ENCODE measurements around the gene STAMBP.
"Not testable (repeated sequence)": the region's sequence is repeated elsewhere in the genome, so short reads cannot be mapped to it uniquely, and the experiment has no call there.

Gene STAMBP

DNA sequence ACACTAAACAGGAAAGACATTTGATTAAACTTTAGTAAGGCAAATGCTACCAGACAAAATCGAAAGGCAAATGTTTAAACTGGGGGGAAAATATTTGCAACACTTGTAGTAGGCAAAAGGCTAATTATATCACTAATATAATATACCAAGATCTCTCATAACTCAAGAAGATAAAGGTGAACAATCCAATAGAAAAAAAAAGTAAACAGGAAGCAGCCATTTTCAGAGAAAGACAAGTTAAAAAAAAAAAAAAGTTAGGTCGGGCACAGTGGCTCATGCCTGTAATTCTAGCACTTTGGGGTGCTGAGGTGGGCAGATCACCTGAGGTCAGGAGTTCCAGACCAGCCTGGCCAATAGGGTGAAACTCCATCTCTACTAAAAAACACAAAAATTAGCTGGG is 59.6 kb downstream of the STAMBP start:
- no peak for DNase-seq

DNA sequence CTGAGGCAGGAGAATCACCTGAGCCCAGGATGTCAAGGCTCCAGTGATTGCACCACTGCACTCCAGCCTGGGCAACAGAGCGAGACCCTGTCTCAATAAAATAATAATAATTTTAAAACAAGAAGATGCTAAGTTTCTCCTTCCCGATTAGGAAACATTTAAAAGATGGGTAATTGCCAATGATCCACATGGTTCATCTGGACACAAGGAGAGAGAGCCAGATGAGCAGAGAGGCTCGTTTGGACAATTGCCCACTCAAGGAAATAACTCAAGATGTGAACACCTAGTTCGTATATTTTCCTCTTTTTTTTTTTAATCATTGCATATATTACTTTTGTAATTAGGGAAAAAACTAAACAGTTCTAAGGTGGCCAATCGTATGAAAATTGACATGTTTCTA is 60.4 kb downstream of the STAMBP start:
- DNase-seq, result no peak

DNA sequence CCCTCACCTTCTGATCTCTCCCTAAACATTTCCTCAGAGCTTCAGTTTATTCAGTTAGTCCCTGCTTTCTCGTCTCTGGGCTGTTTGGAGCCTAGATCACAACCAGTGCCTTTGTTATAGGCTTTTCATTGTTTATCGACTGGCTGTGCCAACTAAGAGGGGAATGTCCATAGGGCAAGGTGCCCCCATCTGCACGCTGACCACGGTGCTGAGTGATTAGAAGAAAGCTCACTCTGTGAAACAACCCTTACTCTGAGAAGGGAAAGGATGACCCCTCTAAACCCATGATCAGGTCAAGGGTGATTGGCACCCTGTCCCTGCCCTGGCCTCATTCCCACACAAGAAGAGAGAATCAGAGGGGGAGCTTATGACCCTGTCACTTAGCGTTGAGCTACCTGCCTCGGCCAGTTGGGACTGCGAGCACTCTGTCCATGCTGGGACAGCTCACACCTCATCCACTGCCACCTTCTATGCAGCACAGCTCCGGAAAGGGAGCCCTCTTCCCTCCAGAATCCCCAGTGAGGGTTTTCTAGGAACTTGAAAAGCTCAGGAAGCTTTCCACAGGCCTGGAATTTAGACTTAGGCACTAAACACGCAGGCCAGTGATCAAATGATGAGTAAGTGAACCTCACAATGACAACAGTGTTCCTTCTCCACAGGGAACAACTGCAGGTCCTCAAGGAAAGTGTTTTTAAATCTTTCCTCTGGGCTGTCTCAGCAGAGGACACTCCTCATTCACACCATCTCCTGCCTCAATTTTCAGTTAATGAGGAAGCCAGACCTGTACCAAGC is 61.7 kb downstream of the STAMBP start:
- DNase-seq, result no peak

DNA sequence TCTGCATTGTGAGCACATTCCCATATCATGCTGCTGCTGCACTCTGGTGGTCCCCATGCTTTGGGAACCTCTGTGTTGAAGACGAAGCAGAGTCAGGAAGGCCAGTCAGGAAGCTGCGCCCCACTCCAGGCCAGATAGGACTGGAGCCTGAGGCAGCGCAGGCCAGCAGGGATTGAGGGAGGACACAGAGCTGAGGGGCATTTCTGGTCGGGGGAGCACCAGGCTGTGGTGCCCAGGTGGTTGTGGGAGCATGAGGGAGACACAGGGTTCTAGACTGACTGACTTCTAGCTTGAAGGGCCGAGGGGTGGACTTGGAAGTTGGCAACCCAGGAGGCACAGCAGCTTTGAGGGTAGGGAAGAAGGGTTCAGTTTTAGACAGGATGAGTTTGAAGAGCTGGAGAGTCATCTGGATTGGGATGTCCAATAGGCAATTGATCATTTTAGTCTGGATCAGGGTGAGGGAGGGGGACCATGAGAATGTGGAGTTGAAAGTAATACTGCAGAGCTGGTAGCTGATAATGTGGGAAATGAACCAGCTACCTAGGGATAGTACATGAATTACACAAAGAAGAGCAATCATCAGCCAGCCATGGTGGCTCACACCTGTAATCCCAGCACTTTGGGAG is 62.6 kb downstream of the STAMBP start:
- DNase-seq, result no peak

DNA sequence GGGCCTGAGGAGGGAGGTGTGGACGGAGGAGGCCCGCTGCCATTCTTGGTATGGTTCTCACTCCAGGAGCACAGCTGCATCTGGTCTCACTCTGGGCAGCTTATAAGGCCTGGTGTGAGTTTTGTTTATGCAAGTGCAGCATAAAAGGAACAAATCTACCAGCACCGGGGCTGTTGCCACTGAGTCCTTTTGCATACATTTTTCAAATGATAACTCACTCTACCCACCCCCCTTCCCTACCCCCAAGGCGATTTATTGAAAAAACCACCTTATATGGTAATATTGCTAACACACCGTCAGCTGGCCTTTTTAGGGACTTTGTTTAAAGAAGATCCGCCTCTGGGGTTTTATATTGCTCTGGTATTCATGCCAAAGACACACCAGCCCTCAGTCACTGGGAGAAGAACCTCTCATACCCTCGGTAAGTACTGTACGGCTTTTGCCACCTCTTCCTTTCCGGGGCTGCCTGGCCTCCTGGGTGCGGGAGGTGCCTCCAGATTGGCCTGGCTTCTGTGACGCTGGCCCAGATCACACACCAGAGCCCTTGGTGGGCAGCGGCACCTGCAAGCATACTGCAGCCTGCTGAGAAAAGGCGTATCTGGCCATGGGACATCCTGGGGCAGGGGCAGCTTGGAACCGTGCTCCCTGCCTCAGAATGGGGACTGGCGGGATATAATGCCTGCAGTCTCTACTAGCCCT is 64.0 kb downstream of the STAMBP start, which contains the start of gene ACTG2:
ACTG2 (plus strand) TSS at position 378 of the 699 bp plus-strand sequence. CDS start 8,304 bp downstream, outside the sequence.
- DNase-seq, result no peak

DNA sequence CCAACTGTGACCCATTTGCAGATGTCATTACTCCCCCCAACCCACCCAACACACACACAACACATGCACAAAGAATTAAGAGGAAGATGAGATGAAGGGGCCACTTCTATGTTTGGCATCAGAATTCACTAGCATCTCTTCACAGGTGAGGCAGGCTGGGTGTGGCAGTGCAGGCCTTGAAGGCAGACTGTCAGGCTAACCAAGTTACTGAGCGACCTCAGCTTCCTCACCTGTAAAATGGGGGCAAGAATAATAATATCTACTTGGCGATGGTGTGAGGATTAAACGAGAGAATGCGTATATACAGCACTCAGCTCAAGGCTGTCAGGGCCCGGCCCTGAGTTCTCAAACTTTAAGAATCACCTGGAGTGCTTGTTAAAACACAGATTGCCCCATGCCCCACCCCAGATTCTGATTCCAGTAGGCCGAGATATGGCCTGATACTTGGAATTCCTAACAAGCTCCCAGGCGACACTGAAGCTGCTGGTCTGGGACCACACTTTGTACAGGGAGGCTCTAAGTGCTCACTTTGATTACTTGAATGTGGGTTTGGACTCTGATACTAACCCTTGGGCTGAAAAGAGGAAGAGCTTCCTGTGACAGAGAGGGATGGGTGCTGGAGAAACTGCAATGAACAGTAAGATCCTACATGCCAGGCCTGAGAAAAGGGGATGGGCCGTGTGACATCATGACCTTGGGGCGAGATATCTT is 65.2 kb downstream of the STAMBP start:
- DNase-seq, result no peak

DNA sequence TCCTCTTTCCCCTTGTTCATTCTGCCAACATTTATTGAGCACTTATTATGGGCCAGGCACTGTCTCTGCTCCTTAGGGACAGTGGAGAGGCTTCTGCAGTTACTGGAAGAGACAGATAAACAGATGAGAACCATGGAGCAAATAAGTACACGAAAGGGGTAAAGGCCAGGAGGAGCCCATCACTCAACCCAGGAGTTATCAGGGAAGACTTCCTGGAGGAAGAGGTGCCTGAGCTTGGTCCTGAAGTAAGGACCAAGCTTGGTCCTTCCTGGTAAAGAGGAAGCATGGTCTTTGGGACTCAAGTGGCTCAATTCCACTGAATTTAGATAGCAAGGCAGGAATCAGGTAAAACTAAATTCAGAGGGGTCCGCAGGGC is 65.7 kb downstream of the STAMBP start:
- DNase-seq, result no peak

DNA sequence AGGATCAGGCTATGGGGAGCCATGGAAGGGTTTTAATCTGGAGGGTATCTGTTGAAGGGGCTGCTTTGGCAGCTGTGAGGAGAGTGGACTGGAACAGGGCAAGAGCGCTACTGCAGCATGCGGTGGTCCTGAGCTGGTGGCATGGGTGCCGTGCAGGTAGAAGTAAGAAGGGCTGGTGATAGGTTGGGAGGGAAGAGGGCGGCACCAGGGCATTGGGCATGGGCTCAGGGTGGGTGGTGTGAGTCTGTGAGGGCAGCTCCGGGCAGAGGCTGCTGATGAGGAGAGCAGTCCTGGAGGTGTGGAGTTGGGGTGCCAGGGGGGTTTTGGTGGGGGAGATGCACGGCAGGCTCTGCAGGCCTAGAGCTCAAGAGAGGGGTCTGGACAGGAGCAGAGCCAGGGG is 66.1 kb downstream of the STAMBP start:
- no peak for DNase-seq

DNA sequence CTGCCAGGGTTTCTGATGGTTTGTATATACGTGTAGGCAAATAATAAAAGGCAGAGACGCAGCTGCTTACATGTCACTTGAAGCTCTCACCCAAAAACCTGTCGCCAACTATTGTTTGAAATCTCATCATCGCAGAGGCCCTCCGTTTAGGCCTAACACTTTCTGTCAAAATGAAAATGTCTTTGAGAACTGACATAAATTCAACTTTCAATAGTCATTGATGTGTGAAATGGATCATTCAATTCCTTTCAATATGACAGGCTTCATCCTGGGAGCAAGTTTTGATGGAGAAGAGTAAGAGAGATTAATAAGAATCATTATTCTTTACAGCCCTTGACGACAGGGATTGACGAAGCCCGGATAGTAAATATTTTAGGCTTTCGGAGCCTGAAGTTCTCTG is 66.7 kb downstream of the STAMBP start:
- no peak for DNase-seq

DNA sequence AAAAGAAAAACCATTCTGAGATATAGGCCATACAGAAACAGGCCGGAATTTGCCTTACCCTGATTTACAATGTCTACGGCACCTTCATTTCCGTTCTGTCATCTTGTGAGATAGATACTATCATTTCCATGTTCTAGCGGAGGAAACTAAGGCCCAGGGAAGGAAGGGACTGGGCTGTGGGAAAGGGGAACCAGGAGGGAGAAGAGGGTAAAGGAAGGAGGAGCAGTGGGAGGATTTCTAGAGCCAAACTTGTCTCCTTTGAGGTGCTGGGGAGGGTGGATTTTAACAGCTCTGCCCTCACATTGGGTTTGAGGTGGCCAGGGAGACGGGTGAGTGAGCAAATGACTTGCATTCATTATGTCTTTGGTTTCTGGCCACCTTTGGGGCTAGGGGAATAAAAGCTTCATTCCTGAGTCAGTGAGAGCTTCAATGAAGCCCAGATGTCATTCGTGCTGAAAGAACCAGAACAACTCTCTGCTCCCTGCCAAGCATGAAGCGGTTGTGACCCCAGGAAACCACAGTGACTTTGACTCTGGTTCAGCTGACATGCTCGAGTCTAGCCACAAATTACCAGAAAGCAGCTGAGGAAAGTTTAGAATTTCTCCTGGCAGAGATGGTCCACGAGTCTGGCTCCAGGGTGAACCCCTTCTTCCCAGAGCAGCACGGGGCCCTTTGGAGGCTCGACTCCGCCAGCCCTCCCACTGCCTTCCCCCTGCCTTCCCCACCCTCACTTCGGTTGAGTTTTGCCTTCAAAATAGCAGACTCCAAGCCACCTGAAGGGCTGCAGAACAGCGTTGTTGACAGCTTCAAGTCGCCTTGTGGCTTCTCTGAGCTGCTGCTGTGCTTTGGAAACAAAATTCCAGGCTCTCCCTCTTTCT is 67.8 kb downstream of the STAMBP start:
- peak; percentile 55 for DNase-seq

DNA sequence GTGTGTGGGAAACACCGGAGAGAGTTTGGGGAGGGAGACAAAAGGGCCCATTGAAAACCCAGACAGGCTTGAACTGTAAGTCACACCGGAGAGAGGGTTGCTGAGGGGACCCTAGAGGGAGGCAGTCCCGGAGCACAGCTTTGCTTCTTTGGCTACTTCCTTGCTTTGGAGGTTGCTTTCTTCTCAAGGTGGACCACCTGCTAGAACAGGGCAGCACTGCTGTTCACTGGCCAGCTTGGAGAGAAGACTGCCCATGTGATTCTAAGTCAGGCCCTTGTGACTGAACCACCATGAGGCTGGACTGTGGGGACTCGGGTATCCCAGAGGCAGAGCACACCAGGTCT is 68.5 kb downstream of the STAMBP start:
- DNase-seq, result no peak

DNA sequence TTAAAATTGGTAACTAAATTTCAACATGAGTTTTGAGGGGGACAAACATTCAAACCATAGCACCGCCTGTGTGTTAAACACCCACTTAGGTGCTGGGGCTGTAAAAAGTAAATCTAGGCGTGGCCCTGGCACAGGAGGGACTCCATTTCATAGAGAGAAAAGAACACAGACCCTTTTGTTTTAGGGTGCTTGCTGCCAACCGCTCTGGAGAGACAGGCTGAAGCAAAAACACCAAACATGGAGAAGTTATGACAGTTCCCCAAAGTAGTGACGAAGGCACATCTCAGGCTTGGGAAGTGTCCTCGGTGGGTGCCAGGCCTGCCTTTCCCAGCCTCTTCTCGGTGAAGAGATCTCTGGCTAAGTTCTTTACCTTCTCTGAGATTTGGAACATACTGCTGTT is 69.2 kb downstream of the STAMBP start:
- DNase-seq, result no peak

DNA sequence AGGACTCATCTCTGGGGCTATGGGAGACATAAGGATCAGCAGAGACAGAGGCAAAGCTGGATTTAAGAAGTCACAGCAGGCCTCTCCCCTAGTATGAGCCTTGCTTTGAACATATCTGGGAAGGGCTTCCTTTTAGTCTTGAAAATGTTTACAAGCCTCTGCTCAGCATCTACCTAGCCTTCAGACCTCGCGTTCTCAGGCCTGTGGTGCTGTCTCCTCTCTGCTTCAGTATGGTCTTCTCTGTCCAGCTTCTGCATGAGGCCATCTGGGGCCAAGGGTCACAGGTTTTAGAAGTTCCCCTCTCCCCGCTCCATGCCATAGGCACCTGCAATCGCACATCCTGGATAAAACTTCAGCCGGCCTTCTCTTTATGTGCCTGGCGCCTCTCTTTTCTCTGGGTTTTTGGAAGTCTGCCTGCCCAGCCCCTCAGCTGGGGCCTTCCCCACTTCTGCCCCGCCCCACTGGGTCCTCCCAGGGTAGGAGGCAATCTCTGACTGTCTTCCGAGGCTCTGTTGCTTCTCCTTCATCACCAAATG is 71.1 kb downstream of the STAMBP start:
- no peak for DNase-seq

DNA sequence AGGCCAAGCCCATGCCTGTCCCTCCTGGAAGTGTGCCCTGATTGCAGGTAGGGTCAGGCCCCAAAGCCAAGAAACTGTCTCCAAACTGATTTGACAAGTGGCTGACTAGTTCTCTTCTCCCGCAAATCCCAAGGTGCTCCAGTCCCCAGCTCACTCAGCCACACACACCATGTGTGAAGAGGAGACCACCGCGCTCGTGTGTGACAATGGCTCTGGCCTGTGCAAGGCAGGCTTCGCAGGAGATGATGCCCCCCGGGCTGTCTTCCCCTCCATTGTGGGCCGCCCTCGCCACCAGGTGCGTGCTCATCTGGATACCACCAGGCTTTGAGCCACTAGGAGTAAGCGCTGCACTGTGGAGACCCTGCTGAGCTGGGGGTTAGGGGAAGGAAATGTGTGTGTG is 72.4 kb downstream of the STAMBP start:
- DNase-seq, result no peak

DNA sequence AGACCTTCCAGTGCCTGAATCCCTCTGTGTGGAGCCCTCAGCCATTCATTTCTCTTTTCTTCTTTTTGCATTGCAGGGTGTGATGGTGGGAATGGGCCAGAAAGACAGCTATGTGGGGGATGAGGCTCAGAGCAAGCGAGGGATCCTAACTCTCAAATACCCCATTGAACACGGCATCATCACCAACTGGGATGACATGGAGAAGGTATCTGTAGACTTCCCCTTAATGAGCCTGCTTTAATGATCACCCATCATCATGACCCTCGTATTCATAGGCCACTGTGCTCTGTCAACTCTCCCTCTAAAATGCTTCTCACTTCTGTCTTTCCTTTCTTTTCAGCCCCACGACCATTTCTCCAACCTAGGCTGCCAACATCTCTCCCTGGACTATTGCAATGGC is 73.5 kb downstream of the STAMBP start:
- DNase-seq, result no peak

DNA sequence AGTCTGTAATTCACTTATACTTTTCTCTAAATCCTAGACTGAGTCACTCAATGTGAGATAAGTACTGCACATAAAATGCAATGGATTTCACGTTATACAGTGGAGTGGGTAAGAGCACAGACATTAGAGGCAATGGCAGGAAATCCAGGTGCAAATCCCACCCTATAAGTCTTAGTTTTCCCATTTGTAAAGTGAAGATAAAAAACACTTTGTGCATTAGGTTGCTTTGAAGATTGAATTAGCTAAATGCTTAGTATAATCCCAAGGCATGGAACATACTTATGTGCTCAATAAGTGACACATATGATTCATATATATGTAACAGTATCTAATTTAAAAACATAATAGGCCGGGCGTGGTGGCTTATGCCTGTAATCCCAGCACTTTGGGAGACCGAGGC is 74.6 kb downstream of the STAMBP start:
- DNase-seq, result no peak

DNA sequence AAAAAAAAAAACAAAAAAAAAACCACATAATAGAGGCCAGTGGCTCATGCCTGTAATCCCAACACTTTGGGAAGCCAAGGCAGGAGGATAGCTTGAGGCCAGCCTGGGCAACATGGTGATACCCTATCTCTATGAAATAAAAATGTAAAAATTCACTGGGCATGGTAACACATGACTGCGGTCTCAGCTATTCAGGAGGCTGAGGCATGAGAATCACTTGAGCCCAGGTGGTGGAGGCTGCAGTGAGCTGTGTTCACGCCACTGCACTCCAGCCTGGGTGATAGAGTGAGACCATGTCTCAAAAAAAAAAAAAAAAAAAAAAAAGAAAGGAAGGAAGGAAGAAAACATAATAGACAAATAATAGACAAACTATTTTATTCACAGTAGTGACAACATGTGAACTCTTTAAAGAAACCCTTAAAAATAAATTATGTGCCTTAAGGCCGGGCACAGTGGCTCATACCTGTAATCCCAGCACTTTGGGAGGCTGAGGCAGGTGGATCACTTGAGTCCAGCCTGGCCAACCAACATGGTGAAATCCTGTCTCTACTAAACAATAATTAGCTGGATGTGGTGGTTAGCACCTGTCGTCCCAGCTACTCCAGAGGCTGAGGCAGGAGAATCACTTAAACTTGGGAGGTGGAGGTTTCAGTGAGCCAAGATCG is 75.3 kb downstream of the STAMBP start:
- not testable (repeated sequence) for DNase-seq

DNA sequence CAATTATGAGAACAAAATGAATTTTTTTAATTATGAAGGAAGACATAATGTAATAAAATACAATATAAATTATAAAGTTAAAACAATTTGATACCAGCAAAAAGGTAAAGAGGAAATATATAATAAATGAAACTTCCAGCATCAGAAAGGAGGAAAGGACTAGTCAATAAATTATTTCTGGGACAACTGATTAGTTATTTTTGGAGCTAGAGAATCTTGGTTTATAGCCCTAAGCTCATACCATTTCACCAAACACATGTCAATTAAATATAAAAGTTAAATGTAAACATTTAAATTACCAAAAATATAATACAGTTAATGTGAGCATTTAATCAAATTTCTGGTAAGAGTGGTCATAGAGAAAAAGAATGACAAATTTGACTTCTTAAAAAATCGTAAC is 76.2 kb downstream of the STAMBP start:
- no peak for DNase-seq

DNA sequence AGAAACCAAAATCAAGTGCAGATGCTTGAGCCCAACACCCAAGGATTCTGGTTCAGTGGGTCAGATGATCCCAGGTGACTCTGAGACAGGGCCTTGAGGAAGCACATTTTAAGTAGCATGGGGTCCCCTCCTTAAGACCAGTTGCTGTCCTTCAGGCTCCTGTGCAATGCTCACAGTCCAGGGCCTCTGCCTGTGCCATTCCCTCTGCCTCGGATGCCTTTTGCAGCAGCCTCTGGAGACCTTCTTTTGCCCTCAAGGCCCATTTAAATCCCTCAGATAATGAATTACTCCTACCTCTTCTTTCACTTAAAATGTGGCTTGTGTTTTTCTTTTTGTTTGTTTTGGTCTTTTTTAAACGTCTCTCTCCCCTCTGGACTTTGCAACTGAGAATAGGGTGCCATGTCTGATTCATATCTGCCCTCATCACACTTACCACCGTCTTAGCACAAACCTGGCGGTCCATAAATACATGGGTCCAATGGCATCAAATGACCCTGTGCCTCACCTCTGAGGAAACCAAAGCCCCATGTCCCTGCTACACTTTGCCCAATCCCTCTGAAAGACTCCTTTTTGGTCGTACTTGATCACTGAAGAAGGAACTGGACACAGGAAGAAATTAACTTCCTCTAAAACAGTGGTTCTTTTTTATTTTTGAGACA is 78.2 kb downstream of the STAMBP start:
- no peak for DNase-seq

DNA sequence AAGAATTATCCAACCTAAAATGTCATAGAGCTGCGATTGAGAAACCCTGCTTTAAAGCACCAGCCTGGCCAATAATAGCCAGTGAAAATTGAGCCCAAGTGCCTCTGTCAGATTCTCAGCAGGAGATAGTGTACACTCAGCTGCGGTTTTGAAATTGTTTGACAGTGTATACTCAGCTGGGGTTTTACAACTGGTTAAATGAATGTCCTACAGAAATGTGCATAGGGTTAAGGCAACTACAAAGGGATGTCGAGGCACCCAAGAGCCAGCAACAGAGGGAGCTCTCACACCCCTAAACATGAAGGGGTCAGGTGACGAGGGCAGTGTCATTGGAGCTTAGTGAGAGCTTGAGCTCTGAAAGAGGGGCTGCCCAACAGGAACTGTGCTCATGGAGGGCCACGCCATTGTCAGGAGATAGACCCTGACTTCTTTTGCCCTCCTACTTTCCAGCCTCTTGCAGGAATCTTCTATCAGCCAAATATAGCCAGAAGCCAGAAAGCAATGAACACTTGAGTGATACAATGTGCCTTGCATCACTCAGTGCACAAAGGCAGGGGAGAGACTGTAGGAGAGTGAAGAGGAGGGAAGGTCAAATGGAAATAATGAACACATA is 79.2 kb downstream of the STAMBP start:
- peak; percentile 72 for DNase-seq

Data from CD4-positive, alpha-beta T cell treated with Interleukin-6 for 4 hours (primary cell).